GM21423 (cell line): ENCODE results near the gene DCAF6.

ENCODE experiments used
- ATAC-seq: cut with Tn5 transposase; IDR thresholded peaks from one replicate; pipeline ENCODE4 v1.9.1; 2021; ENCODE audit warnings: mild to moderate bottlenecking, moderate library complexity; ENCODE audit not compliant: unreplicated experiment

The DCAF6 gene

GRCh38 chr1:168082008-168082876 lies 145.8 kb downstream of the DCAF6 start:
- ATAC-seq, result peak; percentile 84

GRCh38 chr1:168083456-168084325 lies 147.2 kb downstream of the DCAF6 start:
- ATAC-seq, result no peak

GRCh38 chr1:168084396-168085231 lies 148.1 kb downstream of the DCAF6 start:
- ATAC-seq, result no peak

- ATAC-seq, result no peak
Observed at GRCh38 chr1:168085401-168085872, 149.0 kb downstream of the DCAF6 start.

GRCh38 chr1:168086438-168086837 lies 150.0 kb downstream of the DCAF6 start:
- ATAC-seq, result no peak

GRCh38 chr1:168087696-168088095 lies 151.2 kb downstream of the DCAF6 start:
- no peak for ATAC-seq

- ATAC-seq, result no peak
Observed at GRCh38 chr1:168088511-168089325, 152.2 kb downstream of the DCAF6 start.

- ATAC-seq, result no peak
Observed at GRCh38 chr1:168089326-168089978, 153.0 kb downstream of the DCAF6 start.

- no peak for ATAC-seq
Observed at GRCh38 chr1:168089979-168090337, 153.5 kb downstream of the DCAF6 start.

GRCh38 chr1:168090395-168090794 lies 153.9 kb downstream of the DCAF6 start:
- no peak for ATAC-seq

- ATAC-seq, result no peak
Observed at GRCh38 chr1:168091063-168091462, 154.6 kb downstream of the DCAF6 start.

- ATAC-seq, result no peak
Observed at GRCh38 chr1:168091720-168092550, 155.5 kb downstream of the DCAF6 start.

- no peak for ATAC-seq
Observed at GRCh38 chr1:168092566-168093355, 156.3 kb downstream of the DCAF6 start.

GRCh38 chr1:168093616-168094015 lies 157.1 kb downstream of the DCAF6 start:
- ATAC-seq, result no peak

- ATAC-seq, result no peak
Observed at GRCh38 chr1:168095476-168095875, 159.0 kb downstream of the DCAF6 start.

GRCh38 chr1:168096296-168097165 lies 160.0 kb downstream of the DCAF6 start:
- no peak for ATAC-seq
